Measurements from ENCODE around the gene UBE4B. TPM values are rescaled to one million over a fixed set of nuclear protein-coding genes. Genes with fewer than 3 reads are reported as not detected.

The UBE4B gene
- total and polyA plus RNA-seq, 8 donors: 38.0 to 54.1 (median 48.3) TPM

GRCh38 chr1:10050611-10051010 lies 17.9 kb downstream of the UBE4B start:
- Histone ChIP-seq H3K27ac (no peak overlapping the region), H3K9me3 (no peaks in the 10 kb centered on the region), H3K4me1 (peaks cover 11 to 12% of the 10 kb centered on the region in 2 donors), H3K27me3 (no peaks in the 10 kb centered on the region), H3K4me3 (no peak overlapping the region), H3K36me3 (peaks cover 0 to 32% of the 10 kb centered on the region in 2 donors)
- ATAC-seq (no peak), DNase-seq (no peak)
- intact Hi-C loops (cut with DNase I): no loop called here
- TF ChIP-seq, protein P1, sequence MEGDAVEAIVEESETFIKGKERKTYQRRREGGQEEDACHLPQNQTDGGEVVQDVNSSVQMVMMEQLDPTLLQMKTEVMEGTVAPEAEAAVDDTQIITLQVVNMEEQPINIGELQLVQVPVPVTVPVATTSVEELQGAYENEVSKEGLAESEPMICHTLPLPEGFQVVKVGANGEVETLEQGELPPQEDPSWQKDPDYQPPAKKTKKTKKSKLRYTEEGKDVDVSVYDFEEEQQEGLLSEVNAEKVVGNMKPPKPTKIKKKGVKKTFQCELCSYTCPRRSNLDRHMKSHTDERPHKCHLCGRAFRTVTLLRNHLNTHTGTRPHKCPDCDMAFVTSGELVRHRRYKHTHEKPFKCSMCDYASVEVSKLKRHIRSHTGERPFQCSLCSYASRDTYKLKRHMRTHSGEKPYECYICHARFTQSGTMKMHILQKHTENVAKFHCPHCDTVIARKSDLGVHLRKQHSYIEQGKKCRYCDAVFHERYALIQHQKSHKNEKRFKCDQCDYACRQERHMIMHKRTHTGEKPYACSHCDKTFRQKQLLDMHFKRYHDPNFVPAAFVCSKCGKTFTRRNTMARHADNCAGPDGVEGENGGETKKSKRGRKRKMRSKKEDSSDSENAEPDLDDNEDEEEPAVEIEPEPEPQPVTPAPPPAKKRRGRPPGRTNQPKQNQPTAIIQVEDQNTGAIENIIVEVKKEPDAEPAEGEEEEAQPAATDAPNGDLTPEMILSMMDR (IDR thresholded peaks at IDR 0.05): no peak

GRCh38 chr1:10051656-10052055 lies 18.9 kb downstream of the UBE4B start:
- TF ChIP-seq, protein P1 (IDR thresholded peaks at IDR 0.05): no peak
- ATAC-seq: no peak
- H3K9me3 ChIP-seq: no peaks in the 10 kb centered on the region
- DNase-seq: no peak
- no peak overlapping the region for H3K4me3 ChIP-seq
- H3K36me3 ChIP-seq: peaks cover 0 to 32% of the 10 kb centered on the region in 2 donors
- no peak overlapping the region for H3K27ac ChIP-seq
- H3K27me3 ChIP-seq: no peaks in the 10 kb centered on the region
- intact Hi-C loops (cut with DNase I): no loop called here
- H3K4me1 ChIP-seq: peaks cover 2 to 13% of the 10 kb centered on the region in 2 donors

GRCh38 chr1:10052347-10052746 lies 19.6 kb downstream of the UBE4B start:
- ATAC-seq (no peak), DNase-seq (no peak)
- TF ChIP-seq, protein P1 (IDR thresholded peaks at IDR 0.05): no peak
- intact Hi-C loops (cut with DNase I): no loop called here
- H3K4me3 ChIP-seq: no peak overlapping the region
- peaks cover 0 to 32% of the 10 kb centered on the region in 2 donors for H3K36me3 ChIP-seq
- no peaks in the 10 kb centered on the region for H3K9me3 ChIP-seq
- no peaks in the 10 kb centered on the region for H3K27me3 ChIP-seq
- H3K4me1 ChIP-seq: peaks cover 7 to 19% of the 10 kb centered on the region in 2 donors
- H3K27ac ChIP-seq: no peak overlapping the region

DNA sequence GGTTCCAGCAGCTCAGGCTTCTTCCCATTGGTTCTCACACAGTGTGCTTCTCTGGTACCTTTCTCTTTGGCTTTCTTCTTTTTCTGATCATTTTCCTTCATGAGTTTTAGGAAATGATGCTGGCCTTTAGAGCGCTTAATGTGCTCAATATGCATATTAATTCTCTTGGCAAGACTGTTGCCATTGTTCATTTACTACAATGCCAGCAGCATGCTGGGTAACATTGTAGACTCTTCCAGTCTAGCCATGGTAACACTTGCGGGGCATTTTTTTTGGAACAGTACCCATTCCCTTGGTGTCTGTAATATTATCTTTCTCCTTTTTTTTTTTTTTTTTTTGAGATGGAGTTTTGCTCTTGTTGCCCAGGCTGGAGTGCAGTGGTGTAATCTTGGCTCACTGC lies 21.7 kb downstream of the UBE4B start:
- no peak overlapping the region for H3K4me3 ChIP-seq
- intact Hi-C loops (cut with DNase I): no loop called here
- ATAC-seq (no peak), DNase-seq (no peak)
- H3K36me3 ChIP-seq: peaks cover 0 to 35% of the 10 kb centered on the region in 2 donors
- no peaks in the 10 kb centered on the region for H3K27me3 ChIP-seq
- TF ChIP-seq, protein P1 (IDR thresholded peaks at IDR 0.05): no peak
- H3K27ac ChIP-seq: no peak overlapping the region
- H3K4me1 ChIP-seq: peaks cover 10 to 24% of the 10 kb centered on the region in 2 donors
- no peaks in the 10 kb centered on the region for H3K9me3 ChIP-seq

- Histone ChIP-seq H3K27me3 (no peaks in the 10 kb centered on the region), H3K27ac (peak overlapping the region; percentile 40 to 75), H3K9me3 (no peaks in the 10 kb centered on the region), H3K4me1 (peaks cover 10 to 24% of the 10 kb centered on the region in 2 donors), H3K36me3 (peaks cover 0 to 18% of the 10 kb centered on the region in 2 donors), H3K4me3 (no peak overlapping the region)
- TF ChIP-seq, protein P1 (IDR thresholded peaks at IDR 0.05): no peak
- intact Hi-C loops (cut with DNase I): no loop called here
- DNase-seq: no peak
- peak; percentile 28 for ATAC-seq
Measured at GRCh38 chr1:10056599-10056987, 23.8 kb downstream of the UBE4B start.
